HG03565 (cell line): ENCODE results near the gene FOXM1.

Experiments
- ATAC-seq: cut with Tn5 transposase; IDR thresholded peaks from one replicate; pipeline ENCODE4 v1.9.1; 2021; ENCODE audit warnings: mild to moderate bottlenecking, moderate library complexity; ENCODE audit not compliant: unreplicated experiment

Gene FOXM1

GRCh38 chr12:2841056-2841650, 35.8 kb downstream of the FOXM1 start:
- ATAC-seq, result no peak

- ATAC-seq, result no peak
Observed at GRCh38 chr12:2836574-2836973, 40.4 kb downstream of the FOXM1 start.

- no peak for ATAC-seq
Observed at GRCh38 chr12:2835691-2836403, 41.1 kb downstream of the FOXM1 start.

- ATAC-seq, result no peak
Observed at GRCh38 chr12:2834581-2835491, 42.1 kb downstream of the FOXM1 start, which contains the start of gene NRIP2. NRIP2 (minus strand) TSS chr12:2835035; CDS start chr12:2834983, 52 bp downstream.

DNA sequence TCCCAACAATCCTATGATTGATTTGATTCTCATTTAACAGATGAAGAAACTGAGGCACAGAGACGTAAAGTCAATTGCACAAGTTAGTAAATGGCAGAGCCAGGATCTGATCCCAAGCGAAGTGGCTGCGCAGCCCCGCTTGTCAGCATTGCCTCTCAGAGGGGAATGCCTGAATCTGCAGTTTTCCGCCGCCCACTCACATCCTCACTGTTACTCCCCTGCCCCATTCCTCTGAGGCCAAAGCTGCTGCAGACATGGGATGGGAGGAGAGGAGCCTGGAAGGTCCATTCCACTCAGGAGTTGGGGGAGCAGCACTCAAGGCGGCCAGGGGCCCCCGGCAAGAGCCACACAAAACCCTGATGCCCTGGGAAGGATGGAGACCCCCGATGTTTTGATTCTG, 43.2 kb downstream of the FOXM1 start:
- ATAC-seq, result no peak

DNA sequence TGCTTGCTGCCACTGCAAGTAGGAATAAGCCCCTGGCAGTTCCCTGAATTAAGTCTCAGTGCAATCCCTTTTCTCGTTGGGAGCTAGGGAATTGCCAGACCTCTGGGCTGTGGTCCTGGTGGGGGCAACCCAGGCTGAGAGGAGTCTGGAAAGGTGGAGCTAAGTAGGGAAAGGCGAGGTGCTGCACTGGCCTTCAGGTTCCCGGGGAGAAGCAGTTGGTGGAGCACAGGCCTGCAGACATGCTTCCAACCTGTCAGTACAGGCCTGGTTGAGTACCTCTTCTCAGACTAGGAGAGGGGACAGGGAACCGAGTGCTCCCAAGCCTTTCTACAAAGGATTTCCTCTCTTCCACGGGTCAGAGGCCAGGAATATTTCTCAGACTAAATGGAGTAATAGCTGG, 43.6 kb downstream of the FOXM1 start:
- ATAC-seq, result no peak

DNA sequence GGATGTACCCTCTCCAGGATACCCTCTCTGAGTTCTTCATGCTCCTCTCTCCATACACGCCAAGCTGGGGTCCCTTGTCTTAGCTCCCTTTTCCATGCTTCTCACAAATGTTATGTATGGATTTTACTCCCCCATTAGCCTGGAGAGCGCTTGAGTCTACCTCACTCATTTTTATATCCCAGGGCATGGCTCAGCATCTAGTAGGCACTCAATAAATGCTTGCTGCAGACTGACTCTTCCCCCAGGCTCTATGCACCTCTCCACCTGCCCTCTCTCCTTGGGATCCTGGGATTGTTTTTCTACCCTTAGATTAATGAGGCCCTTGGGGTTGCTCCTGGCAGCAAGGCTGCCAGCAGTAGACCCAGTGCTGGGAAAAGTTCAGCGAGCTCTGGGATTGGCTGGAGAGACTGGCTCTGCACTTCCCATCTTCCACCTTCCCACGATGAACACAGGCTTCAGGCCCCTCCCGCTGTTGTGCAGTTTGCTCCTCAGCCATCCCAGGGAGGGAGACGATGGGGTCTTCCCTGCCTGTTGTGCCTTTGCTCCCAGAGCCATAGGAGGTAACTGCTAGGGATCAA, 44.3 kb downstream of the FOXM1 start:
- no peak for ATAC-seq

GRCh38 chr12:2829275-2829674, 47.7 kb downstream of the FOXM1 start:
- no peak for ATAC-seq

- ATAC-seq, result no peak
Observed at GRCh38 chr12:2826721-2827515, 50.1 kb downstream of the FOXM1 start.

DNA sequence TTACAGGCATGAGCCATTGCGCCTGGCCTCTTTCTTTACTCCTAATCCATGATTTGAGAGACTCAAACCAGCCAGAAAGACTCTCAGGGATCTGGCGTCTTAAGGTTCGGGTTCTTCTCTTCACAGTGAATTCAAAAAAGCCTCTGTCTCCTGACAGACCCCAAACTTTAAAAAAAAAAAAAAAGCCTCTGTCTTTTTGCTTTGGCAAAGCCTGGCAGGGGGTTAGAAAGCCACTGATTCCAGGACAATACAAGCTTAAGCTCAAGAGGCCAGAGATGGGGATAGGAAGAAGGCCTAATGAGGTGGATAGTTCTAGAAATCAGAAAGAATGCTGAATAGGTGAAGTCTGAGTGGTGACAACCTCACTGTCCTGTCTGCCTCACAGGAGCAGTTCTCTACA, 50.9 kb downstream of the FOXM1 start:
- ATAC-seq, result no peak

DNA sequence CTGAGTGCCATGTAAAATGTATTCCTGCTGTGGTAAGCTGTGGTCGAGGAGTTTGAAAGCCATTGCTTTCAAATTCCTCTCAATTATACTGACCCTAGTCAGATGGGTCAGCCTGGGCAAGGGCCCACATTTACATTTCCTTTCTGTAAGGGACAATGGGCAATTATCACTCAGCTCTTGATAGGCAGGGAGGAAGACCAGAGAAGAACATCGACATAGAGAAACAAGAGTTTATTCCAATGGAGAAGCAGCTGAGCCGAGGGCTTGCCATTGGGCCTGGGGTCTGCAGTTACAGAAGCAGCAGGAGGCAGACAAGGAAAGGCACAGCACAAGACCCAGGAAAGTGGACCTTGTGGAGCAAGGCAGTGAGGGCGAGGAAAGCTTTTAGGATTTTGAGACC, 51.8 kb downstream of the FOXM1 start:
- no peak for ATAC-seq

DNA sequence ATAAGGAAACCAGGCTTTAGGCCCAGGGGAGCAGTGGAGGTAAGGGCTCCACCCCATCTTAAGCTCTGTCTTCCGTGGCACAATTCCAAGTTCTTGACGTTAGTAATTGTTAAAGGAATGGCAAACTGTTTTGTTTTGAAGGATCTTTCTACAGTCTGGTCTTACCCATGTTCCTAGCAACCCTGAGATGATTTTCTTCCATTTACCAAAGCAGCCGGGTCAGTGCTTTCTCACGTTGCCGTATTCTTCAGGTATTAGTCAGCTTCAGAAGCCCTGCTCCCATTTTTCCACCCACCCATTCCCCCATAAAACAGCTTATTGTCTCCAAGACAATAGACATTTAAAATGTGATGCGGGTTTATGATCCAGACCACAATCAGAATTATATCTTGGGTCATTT, 52.4 kb downstream of the FOXM1 start:
- ATAC-seq, result no peak

- no peak for ATAC-seq
Observed at GRCh38 chr12:2823483-2823882, 53.5 kb downstream of the FOXM1 start.

DNA sequence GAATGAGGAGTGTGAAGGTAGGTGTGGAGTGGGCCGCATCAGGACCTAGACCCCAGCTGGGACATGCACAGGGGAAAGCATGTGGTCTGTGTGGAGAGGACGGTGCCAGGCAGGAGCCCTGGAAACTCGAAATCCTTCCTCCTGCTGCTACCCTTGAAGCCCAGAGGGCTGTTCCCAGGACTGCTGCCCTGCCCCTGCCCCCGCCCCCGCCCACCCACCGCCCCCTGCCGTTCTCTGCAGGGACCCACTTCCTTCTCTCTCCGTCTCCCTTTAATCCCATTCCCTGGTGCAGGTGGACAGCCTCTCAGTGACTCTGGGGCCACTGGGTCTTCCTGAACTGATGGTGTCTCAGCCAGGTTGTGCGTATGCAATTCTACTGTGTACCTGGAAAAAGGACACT, 56.5 kb downstream of the FOXM1 start:
- no peak for ATAC-seq

- ATAC-seq, result no peak
Observed at GRCh38 chr12:2819810-2820209, 57.2 kb downstream of the FOXM1 start.

DNA sequence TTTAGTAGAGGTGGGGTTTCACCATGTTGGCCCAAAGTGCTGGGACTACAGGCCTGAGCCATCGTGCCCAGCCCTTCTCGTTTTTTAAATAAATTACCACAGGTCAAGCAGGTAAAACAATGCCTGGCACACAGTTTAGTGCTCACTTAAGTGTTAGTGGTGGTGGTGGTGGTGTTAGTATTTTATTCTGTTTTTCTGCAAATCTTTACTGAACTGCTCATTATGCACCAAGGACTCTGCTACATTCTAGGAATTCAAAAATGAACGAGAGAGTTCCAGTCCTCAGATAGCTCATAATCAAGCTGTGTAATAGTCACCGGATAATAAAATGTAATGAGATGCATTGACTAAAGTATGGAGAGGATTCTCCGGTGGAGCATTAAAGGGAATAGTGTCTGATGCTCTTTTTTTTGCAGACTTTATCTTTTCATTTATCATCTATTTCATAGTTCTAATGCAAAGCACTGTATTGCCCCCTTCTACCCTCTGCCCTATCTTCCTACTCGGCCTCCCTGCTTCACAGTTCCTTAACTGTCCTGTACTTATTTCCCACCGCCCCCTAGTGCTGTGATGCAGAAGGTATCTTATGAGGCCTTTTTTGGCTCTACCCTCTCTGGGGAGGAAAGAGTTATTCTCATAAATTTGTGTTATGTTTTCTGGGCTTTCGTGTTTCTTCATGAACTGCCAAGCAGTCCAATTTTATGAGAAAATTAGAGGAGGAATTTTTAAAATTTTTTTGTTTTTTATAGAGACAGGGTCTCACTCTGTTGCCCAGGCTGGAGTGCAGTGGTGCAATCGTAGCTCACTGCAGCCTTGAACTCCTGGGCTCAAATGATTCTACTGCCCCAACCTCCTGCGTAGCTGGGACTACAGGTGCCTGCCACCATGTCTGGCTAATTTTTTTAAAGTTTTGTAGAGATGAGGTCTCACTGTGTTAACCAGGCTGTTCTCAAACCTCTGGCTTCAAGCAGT, 63.5 kb downstream of the FOXM1 start:
- no peak for ATAC-seq

DNA sequence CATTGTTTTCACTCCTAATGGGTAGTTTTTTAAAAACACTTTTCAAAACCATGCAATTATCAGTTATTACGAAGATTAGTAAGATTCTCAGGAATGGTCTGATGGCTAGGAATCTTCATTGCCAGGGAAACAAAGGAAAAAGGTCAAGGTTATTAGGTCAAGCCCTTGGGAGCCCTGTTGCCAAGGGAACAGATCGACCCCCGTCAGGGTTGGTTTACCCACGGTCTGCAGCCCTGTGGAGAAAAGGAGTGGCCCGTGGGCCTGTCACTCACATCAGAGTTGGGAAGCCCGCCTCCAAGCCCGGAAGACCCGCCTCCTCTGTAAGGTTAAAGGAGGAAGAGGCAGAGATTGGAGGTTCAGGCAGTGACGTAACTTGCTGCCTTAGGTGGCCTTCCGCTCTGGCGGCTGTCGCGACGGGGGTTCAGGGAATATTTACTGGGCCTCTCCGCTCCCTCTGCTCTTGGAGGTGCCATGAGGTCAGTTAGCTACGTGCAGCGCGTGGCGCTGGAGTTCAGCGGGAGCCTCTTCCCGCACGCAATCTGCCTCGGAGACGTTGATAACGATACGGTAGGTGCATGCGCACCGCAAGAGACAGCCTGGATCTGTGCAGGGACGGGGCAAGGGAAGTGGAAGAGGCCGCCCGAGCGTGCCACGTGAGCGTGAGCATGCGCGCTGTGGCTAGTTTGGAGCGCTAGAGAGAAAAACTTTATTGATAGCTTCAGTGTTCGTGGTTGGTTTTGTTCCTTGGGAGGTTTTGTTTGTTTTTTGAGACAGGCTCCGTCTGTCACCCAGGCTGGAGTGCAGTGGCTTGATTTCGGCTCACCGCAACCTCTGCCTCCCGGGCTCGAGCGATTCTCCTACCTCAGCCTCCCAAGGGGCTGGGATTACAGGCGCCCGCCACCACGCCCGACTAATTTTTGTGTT, 64.4 kb downstream of the FOXM1 start, which contains the start of gene ITFG2:
TSS of gene ITFG2 (plus strand) at position 379 of the 924 bp plus-strand sequence. CDS start at position 472, 93 bp downstream.
- ATAC-seq, result peak; percentile 82

GRCh38 chr12:2811801-2812200, 65.2 kb downstream of the FOXM1 start:
- no peak for ATAC-seq
